NCI-H2227 (cell line): Measurements from ENCODE around the gene AKR1D1.
"Not testable (repeated sequence)": the region's sequence is repeated elsewhere in the genome, so short reads cannot be mapped to it uniquely, and the experiment has no call there.

Source experiments
- DNase-seq: peaks from one replicate; lab custom pipeline; 2025; ENCODE audit not compliant: unreplicated experiment; lab: John Stamatoyannopoulos, UW

Gene AKR1D1

GRCh38 chr7:138072726-138073125 is 3.5 kb upstream of the AKR1D1 start:
- no peak for DNase-seq

GRCh38 chr7:138074121-138074520 is 2.1 kb upstream of the AKR1D1 start:
- DNase-seq = no peak

DNA sequence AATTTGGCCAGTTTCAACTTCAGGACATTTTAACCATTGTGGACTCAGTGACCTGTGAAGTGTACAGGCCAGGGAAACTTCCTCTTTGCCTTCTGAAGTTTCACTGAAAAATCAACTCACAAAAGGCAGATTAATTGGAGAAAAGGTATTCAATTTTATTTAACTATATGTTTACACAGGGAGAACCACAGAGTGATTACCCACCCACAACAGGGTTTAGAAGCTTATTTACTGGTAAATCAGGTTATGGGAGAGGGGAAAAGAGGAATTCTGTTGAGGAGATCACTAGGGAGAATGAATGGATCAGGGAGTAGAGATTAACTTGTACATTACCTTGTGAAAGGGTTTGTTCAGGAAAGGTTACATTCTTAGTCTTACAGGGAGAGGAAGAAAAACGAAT is 1.7 kb upstream of the AKR1D1 start:
- DNase-seq = no peak

GRCh38 chr7:138075350-138075749 is 909 bp upstream of the AKR1D1 start:
- DNase-seq = no peak

- not testable (repeated sequence) for DNase-seq
These were observed 473 bp upstream of the AKR1D1 start for GRCh38 chr7:138075786-138076185.

DNA sequence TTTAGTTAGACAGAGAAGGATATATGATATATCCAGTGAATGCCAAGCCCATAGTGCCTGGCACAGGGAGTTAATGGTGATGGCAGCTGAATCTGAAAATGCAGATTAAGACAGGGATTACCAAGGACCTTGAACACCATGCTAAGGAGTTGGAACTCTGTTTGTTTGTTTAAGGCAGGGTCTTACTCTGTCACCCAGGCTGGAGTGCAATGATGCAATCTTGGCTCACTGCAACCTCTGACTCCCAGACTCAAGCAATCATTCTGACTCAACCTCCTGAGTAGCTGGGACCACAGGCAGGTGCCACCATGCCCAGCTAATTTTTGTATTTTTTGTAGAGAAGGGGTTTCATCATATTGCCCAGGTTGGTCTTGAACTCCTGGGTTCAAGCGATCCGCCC is 1.6 kb downstream of the AKR1D1 start:
- DNase-seq = no peak

DNA sequence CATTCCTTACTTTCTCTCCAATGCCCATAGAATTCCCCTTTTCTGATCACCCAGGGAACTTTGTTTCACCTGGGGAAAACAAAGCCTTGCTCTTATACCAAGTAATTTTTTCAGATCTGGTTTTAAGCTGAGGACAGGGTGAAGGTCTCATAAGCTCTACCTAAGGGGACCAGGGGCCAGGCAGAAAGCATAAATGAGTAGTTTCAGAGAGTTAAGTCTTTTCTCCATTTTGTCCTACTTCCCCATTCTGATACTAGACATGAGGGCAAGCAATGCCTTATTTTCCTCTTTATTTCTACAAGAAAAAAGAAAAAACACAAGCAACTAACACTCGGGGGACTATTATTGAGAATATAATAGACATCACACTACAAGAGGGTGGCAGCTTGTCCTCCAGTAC is 2.9 kb downstream of the AKR1D1 start:
- no peak for DNase-seq

DNA sequence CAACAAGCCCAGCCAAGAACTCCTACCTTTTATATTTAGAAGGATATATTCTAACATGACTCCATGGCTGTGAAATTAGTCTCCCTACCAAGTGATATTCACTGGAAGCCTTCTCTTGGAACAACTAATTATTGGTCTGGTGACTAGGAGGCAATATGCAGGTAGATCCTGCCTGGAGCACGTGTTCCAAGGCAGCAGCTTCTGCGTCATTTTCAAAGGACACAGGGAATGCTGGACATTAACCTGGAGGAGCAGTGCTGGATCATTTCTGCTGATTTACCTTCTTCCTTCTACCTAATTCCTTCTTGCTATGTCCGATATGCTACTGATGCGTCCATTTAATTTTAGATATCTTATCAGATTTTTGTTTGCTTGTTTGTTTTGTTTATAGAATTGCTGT is 5.6 kb downstream of the AKR1D1 start:
- DNase-seq = no peak

DNA sequence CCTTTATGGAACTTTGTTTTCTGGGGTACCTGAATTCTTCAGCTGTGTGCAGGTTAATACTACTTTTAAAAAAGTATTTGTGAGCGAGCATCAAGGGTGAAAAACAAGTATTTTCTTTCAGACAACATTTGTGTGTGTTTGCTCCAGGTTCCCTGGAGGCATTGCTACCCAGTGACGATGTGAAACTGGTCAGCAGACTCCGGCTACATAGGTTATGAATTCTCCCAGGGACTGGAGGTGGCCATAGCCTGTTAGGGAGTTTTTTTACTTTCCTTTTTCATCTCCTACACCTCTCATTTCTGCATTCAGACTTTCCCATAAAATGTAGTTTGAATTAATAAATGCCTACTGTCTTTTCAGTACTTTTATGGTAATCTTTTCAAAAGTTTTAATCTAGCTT is 7.6 kb downstream of the AKR1D1 start:
- no peak for DNase-seq

DNA sequence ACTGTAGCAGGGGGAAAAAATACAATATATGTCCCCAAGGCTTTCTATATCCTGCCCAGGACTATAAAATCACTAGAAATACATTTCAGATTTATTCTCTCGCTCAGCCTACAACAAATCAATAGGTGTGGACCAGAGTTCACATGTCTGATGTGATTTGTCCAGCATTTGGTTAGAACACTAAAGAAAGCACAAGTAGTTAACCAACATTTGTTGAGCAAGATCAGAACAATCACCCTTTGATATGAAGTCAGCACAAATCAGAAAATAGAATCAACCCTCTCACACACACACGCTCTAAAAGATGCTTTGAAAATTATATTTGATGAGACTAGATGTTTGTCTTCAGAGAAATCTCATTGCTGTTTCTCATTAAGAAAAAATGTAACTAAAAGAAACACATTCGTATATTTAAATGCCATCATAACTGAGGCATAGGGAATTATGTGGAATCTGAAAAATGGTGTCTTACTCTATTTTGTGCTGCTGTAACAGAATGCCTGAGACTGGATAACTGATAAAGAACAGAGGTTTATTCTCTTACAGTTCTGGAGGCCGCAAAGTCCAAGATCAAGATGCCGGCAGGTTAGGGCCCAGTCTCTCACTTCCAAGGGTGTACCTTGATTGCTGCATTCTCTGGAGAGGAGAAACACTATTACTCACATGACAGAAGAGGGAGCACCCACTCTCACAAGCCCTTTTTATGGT is 10.5 kb downstream of the AKR1D1 start:
- no peak for DNase-seq

DNA sequence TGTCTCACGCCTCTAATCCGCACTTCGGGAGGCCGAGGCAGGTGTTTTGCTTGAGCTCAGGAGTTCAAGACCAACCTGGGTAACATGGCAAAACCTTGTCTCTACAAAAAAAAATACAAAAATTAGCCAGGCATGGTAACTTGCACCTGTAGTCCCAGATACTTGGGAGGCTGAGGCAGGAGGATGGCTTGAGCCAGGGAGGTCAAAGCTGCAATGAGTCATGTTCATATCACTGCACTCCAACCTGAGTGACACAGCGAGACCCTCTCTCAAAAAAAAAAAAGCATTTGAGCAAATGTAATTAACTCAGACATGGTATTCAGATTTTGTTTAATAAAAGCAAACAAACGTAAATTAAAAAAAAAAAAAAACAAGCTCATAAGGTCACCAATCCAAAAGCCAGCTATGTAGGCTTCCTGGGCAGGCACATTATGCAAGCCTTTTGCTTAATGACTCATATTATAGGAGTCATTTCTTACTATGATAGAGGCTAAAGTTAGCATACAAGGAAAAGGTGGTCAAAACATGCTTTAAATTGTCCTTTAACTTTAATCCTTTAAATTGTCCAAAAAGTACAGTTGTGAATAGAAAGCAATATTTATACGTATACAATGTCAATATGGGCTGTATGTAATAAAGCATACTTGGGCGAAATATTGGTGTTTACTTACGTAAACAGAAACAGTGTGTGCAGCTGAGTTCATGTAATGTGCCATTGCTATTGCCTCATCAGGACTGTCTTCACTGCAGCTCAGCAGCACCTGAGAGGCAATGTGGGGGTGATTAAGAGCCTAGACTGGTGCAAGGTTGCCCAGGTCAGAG is 13.0 kb downstream of the AKR1D1 start:
- DNase-seq = no peak

DNA sequence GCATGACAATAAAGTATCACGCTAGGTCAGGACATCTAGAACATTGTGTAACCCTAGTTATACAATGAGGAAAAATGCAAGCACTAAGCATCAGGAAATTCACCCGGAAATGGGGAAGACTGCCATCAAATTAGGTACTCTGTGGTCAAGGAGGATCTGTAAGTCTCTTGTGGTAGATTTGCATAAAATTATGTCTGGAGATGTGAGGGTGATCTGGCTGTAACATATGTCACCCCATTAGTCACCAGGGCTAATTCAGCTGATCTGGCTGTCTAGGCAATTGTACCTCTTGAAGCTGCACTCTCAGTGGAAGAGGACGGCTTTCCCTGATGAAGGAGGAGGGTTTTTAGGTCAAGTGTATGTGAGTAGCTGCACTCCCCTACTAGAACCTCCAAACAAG is 14.8 kb downstream of the AKR1D1 start:
- no peak for DNase-seq

DNA sequence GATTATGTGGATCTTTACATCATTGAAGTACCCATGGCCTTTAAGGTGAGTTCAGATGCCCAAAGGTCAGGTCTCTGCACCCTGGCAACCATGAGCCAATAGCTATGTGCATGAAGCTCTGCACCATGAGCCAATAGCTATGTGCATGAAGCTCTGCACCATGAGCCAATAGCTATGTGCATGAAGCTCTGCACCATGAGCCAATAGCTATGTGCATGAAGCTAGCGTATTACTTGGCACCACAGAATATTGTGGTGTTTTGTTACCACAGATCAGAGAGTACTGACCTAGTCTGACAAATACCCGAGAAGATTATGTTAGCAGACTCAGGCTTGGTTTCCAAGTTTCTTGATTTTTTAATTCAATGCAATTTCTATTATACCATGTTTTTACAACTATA is 15.6 kb downstream of the AKR1D1 start:
- not testable (repeated sequence) for DNase-seq

DNA sequence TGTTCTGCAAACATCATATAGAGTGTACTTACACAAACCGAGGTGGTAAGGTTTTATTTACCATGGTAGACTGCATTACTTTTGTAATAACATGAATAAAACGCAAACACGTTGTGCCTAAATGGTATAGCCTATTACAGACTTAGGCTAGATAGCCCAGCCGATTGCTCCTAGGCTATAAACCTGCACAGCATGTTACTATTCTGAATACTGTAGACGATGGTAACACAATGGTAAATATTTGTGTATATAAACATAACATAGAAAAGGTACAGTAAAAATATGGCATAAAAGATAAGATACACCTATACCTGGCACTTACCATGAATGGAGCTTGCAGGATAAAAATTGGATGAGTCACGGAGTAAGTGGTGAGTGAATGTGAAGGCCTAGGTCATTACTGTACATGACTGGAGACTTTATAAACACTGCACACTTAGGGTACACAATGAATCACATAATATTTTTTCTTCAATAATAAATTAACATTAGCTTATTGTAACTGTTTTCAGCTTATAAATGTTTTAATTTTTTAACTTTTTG is 16.3 kb downstream of the AKR1D1 start:
- DNase-seq = no peak

GRCh38 chr7:138095972-138096935 is 20.0 kb downstream of the AKR1D1 start:
- no peak for DNase-seq

GRCh38 chr7:138097064-138097741 is 20.9 kb downstream of the AKR1D1 start:
- DNase-seq = no peak

- no peak for DNase-seq
These were observed 23.6 kb downstream of the AKR1D1 start for GRCh38 chr7:138099813-138100212.

GRCh38 chr7:138105221-138105620 is 29.0 kb downstream of the AKR1D1 start:
- DNase-seq = no peak

DNA sequence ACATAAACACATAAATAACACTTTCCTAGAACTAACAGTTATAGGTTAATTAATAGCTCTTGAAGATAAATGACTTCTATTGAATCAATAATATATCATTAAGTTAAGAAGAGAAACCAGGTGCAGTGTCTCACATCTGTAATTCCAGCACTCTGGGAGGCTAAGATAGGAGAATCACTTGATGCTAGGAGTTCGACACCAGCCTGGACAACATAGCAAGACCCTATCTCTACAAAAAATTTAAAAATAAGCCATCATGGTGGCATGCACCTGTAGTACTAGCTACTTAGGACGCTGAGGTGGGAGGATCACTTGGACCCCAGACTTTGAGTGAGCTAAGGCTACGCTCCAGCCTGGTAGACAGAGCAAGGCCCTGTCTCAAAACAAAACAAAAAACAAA is 38.8 kb downstream of the AKR1D1 start:
- DNase-seq = no peak

- DNase-seq = no peak
These were observed 39.9 kb downstream of the AKR1D1 start for GRCh38 chr7:138116141-138116540.

- no peak for DNase-seq
These were observed 40.6 kb downstream of the AKR1D1 start for GRCh38 chr7:138116892-138117291.
